ENCODE measurements around the gene MVK.
A peak's percentile ranks its signal among the peaks of the same experiment; 100 is the strongest.

The MVK gene

DNA sequence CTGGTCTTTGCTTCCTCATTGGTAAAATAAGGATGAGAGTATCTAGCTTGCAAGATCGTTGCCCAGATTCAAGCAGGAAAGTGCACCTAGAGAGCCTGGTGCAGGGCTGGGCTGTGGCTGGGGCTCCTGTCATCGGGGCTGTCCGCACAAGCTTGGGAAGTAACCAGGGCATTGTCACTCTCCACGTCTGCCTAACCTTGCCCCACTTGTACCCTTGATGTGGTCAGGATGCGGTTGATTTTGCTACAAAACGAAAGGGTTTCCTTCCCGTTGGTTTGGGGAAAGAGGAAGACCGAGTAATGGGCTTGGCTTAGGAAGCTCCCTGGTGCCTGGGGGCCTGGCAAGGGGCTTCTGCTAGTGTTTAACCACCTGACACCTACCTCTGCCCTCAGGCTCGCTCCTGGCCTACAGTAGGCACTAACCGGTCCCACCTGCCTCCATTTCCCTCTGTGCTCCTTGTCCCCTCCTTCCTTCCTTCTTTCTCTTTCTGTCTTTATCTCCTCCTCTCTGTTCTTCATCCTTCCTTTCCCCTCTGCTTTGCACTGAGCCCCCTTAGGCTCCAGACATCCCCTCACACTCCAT is 21.8 kb downstream of the MVK start:
- H3K27me3 ChIP-seq (ENCODE audit: control insufficient read depth, insufficient read depth, low read length), result no peaks in the 10 kb centered on the region
- H3K9me3 ChIP-seq (ENCODE audit: control insufficient read depth, low read length), result no peaks in the 10 kb centered on the region
- no peaks in the 10 kb centered on the region for H3K36me3 ChIP-seq (ENCODE audit: control insufficient read depth, insufficient read depth, low read length)
- H2AFZ ChIP-seq, result no peak overlapping the region
- TF ChIP-seq, protein P1, sequence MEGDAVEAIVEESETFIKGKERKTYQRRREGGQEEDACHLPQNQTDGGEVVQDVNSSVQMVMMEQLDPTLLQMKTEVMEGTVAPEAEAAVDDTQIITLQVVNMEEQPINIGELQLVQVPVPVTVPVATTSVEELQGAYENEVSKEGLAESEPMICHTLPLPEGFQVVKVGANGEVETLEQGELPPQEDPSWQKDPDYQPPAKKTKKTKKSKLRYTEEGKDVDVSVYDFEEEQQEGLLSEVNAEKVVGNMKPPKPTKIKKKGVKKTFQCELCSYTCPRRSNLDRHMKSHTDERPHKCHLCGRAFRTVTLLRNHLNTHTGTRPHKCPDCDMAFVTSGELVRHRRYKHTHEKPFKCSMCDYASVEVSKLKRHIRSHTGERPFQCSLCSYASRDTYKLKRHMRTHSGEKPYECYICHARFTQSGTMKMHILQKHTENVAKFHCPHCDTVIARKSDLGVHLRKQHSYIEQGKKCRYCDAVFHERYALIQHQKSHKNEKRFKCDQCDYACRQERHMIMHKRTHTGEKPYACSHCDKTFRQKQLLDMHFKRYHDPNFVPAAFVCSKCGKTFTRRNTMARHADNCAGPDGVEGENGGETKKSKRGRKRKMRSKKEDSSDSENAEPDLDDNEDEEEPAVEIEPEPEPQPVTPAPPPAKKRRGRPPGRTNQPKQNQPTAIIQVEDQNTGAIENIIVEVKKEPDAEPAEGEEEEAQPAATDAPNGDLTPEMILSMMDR (IDR thresholded peaks at IDR 0.05), result no peak
- no peak overlapping the region for H3K4me2 ChIP-seq (ENCODE audit: low read length)
- H3K9ac ChIP-seq, result no peak overlapping the region
- no peak overlapping the region for H3K27ac ChIP-seq
- peaks cover 3% of the 10 kb centered on the region for H3K4me1 ChIP-seq
- no peak overlapping the region for H3K4me3 ChIP-seq (ENCODE audit: low read depth, low read length)
- H3K79me2 ChIP-seq, result no peaks in the 10 kb centered on the region

DNA sequence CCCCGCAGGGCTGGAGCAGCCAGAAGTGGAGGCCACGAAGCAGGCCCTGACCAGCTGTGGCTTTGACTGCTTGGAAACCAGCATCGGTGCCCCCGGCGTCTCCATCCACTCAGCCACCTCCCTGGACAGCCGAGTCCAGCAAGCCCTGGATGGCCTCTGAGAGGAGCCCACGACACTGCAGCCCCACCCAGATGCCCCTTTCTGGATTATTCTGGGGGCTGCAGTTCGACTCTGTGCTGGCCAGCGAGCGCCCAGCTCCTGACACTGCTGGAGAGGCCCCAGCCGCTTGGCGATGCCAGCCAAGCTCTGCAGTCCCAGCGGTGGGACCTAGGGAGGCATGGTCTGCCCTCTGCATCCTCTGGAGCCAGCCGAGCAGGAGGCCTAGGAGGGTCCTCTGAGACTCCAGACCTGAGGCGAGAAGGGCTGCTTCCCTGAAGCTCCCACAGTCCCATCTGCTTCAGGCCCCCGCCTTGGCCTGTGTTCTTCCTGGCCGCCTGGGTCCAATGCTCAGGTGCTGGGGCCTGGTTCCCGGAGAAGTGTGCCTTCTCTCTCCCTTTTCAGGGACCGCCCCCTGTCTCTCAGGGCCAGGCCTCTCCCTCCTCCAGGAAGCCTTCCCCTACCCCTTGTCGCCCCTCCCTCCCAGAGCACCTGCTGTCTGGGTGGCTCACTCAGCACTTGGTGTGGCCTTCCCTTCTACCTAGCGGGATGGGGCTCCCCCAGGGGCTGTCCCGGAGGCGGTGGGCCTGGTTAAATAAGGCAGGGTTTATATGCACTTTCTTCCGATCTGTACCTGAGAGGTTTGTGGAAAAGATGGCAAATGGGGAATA is 23.0 kb downstream of the MVK start:
- Histone ChIP-seq H3K4me2 (ENCODE audit: low read length) (no peak overlapping the region), H3K27me3 (ENCODE audit: control insufficient read depth, insufficient read depth, low read length) (no peaks in the 10 kb centered on the region), H3K27ac (no peak overlapping the region), H3K4me1 (peaks cover 3% of the 10 kb centered on the region), H3K9ac (no peak overlapping the region), H3K36me3 (ENCODE audit: control insufficient read depth, insufficient read depth, low read length) (no peaks in the 10 kb centered on the region), H3K4me3 (ENCODE audit: low read depth, low read length) (no peak overlapping the region), H3K9me3 (ENCODE audit: control insufficient read depth, low read length) (no peaks in the 10 kb centered on the region), H3K79me2 (no peaks in the 10 kb centered on the region), H2AFZ (no peak overlapping the region)
- TF ChIP-seq, protein P1 (IDR thresholded peaks at IDR 0.05), result no peak

DNA sequence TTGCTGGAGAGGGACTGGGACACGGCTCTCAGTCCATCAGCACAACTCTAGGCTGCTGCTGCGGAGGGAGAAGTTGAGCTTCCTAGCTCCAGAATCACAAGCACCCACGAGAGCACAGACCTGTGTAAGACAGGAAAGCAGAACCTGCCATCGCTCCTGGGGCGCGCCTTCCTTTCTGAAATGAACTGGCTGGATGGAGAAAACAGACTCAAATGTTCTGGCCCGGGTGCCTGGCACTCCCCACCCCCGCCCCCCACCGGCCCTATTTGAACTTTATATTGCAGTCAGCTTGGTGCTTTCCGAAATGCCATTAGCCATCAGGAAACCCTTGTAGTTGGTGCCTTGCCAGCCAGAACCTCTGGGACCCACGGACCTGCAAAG is 23.8 kb downstream of the MVK start:
- Histone ChIP-seq H3K27me3 (ENCODE audit: control insufficient read depth, insufficient read depth, low read length) (no peaks in the 10 kb centered on the region), H3K4me3 (ENCODE audit: low read depth, low read length) (no peak overlapping the region), H2AFZ (peak overlapping the region; percentile 60), H3K27ac (no peak overlapping the region), H3K4me1 (peaks cover 3% of the 10 kb centered on the region), H3K36me3 (ENCODE audit: control insufficient read depth, insufficient read depth, low read length) (no peaks in the 10 kb centered on the region), H3K79me2 (no peaks in the 10 kb centered on the region), H3K4me2 (ENCODE audit: low read length) (no peak overlapping the region), H3K9ac (no peak overlapping the region), H3K9me3 (ENCODE audit: control insufficient read depth, low read length) (no peaks in the 10 kb centered on the region)
- TF ChIP-seq, protein P1 (IDR thresholded peaks at IDR 0.05), result no peak

DNA sequence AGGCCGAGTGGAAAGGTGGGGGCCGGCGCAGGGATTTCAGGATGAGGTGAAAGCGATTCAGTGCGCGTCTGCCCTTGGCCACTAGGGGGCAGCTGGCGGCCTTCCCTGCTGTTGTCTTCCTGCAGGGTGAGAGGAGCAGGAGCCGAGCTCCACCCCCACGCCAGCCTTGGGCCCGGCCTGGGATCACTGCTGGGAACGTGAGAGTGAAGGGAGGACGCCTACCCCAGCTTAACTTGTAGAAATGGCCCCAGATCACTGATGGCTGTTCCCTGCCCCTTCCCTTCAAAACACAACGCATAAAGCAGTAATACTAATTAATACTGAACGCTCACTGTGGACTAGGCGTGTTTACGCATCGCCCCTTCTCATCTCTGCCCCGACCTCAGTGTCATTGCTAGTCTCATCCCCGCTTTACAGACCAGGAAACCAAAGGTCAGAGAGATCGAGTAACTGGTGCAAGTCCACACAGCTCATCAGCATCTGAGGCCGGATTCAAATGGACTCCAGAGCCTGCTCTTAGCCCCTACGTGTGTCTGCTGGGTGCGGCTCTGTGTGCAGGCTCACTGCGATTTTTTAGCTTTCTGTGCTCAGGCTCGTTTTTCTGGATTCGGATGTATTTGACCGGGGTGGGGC is 24.3 kb downstream of the MVK start:
- Histone ChIP-seq H2AFZ (peak overlapping the region; percentile 60), H3K79me2 (no peaks in the 10 kb centered on the region), H3K4me2 (ENCODE audit: low read length) (no peak overlapping the region), H3K4me1 (peaks cover 3% of the 10 kb centered on the region), H3K36me3 (ENCODE audit: control insufficient read depth, insufficient read depth, low read length) (no peaks in the 10 kb centered on the region), H3K9ac (no peak overlapping the region), H3K27me3 (ENCODE audit: control insufficient read depth, insufficient read depth, low read length) (no peaks in the 10 kb centered on the region), H3K4me3 (ENCODE audit: low read depth, low read length) (no peak overlapping the region), H3K27ac (no peak overlapping the region), H3K9me3 (ENCODE audit: control insufficient read depth, low read length) (no peaks in the 10 kb centered on the region)
- TF ChIP-seq, protein P1 (IDR thresholded peaks at IDR 0.05), result peak; percentile 99

Measured in parathyroid adenoma (tissue), 2 donors.